Activated T-helper 1 cell treated with Interleukin-2 at 50 U/mL for 16 hours (primary cell): ENCODE measurements around the gene MYOZ3.

Source experiments
- DNase-seq: peaks from one replicate; pipeline ENCODE4 v3.0.0-alpha.2; 2020; ENCODE audit warnings: low read depth

The MYOZ3 gene

GRCh38 chr5:150627731-150628545 lies 33.1 kb upstream of the MYOZ3 start:
- DNase-seq = no peak

GRCh38 chr5:150628936-150629485 lies 32.0 kb upstream of the MYOZ3 start:
- no peak for DNase-seq

- no peak for DNase-seq
Measured at GRCh38 chr5:150630016-150630415, 31.0 kb upstream of the MYOZ3 start.

- DNase-seq = no peak
Measured at GRCh38 chr5:150630461-150631325, 30.4 kb upstream of the MYOZ3 start.

- no peak for DNase-seq
Measured at GRCh38 chr5:150631326-150631701, 29.7 kb upstream of the MYOZ3 start.

- DNase-seq = no peak
Measured at GRCh38 chr5:150632305-150633160, 28.5 kb upstream of the MYOZ3 start.

GRCh38 chr5:150633429-150633828 lies 27.6 kb upstream of the MYOZ3 start:
- no peak for DNase-seq

GRCh38 chr5:150636391-150637244 lies 24.4 kb upstream of the MYOZ3 start:
- DNase-seq = no peak

- no peak for DNase-seq
Measured at GRCh38 chr5:150637245-150638052, 23.6 kb upstream of the MYOZ3 start.

GRCh38 chr5:150638053-150638444 lies 23.0 kb upstream of the MYOZ3 start:
- DNase-seq = no peak

- no peak for DNase-seq
Measured at GRCh38 chr5:150638488-150639376, 22.3 kb upstream of the MYOZ3 start.

- DNase-seq = no peak
Measured at GRCh38 chr5:150639377-150639692, 21.7 kb upstream of the MYOZ3 start.

GRCh38 chr5:150639751-150640150 lies 21.3 kb upstream of the MYOZ3 start:
- DNase-seq = no peak

GRCh38 chr5:150640311-150641005 lies 20.6 kb upstream of the MYOZ3 start, which contains the start of gene SYNPO:
TSS of gene SYNPO (plus strand) at chr5:150640660. CDS start at chr5:150648276, 7,616 bp downstream.
- DNase-seq = no peak

GRCh38 chr5:150641006-150641570 lies 20.0 kb upstream of the MYOZ3 start:
- no peak for DNase-seq

GRCh38 chr5:150641824-150642566 lies 19.1 kb upstream of the MYOZ3 start:
- DNase-seq = no peak

- DNase-seq = no peak
Measured at GRCh38 chr5:150642567-150642927, 18.5 kb upstream of the MYOZ3 start.
